Endometrial microvascular endothelial cells (primary cell): ENCODE measurements around the gene ARHGDIG. TPM values are rescaled to one million over a fixed set of nuclear protein-coding genes. Genes with fewer than 3 reads are reported as not detected.

ENCODE experiments used
- in situ Hi-C: cut with HindIII; loops from 2 replicates; pipeline ENCODE4 v1.10.0; 2017; ENCODE audit warnings: low sequenced_read_pairs, low pct_unique_long_range_greater_than_20kb; ENCODE audit errors: inconsistent ontology term
- total RNA-seq: library from RNA; depleted of rRNA; stranded (reverse); fragments of >200 nt; gene quantifications from one replicate; pipeline ENCODE4 v1.2.3, GENCODE V29; 2015; ENCODE audit errors: inconsistent ontology term

The ARHGDIG gene
- total RNA-seq, 1 donor from 2014 or later: not detected

DNA sequence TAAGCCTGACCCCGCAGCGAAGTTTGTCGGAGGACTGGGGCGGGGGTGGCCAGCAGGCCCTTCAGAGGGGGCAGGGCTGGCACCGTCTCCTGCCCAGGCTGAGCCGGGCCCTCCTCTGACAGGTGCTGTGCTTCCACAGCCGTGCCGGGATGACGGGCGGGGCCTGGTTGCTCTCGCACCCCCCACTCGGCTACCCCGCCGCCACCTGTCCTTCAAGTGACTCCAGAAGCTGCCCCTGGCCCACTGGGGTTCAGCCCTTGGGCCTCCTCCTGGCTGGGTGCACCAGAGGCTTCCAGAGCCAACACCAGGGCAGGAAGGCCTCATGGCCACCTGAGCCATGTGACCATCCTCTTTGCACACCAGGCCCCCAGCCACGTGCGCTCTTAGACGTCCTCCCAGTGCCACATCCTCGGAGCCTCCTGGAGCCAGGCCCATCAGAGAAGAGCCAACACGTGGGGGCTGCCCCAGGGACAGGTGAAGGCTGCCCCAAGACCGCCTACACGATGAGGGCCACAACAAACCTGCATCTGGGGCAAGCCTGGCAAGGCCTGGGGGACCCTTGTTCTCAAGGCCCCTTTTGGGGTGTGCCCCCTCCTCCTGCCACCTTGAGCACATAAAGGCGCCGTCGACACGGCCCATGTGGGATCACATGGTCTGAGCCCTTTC lies 9.8 kb downstream of the ARHGDIG start:
- in situ Hi-C loops: no loop called here

DNA sequence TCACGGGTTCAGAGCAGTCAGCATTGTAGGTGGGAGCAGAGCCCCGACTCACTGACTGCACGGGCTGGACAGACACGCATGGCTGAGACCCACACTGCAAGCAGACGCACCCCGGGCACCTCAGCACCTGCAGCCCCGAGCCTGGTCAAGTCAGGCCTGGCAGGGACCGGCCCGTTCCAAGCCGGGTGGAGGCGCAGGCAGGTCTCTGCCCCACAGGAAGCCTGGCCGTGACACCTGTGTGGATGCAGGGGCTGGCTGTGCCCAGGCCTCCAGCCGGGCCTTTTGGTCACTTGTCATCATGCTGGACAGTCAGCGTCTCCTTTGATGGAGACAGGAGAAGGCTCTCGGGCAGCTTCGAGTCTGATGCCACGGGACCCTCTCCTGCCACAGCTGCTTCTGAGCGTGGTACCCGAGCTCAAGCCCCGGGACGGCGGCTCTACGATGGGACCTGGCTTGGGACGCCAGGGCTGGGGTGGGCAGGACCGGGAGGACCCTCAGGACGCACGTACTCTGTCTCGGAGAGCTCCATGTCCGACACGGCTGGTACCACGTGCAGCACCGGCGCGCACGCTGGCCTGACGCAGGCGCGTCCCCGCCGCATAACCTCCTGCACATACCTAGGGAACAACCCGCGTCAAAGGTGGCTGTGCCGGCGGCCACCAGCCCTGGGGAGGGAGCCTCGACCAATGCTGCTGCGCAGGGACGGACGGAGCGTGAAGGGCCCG lies 10.5 kb downstream of the ARHGDIG start:
- in situ Hi-C loops: no loop called here

DNA sequence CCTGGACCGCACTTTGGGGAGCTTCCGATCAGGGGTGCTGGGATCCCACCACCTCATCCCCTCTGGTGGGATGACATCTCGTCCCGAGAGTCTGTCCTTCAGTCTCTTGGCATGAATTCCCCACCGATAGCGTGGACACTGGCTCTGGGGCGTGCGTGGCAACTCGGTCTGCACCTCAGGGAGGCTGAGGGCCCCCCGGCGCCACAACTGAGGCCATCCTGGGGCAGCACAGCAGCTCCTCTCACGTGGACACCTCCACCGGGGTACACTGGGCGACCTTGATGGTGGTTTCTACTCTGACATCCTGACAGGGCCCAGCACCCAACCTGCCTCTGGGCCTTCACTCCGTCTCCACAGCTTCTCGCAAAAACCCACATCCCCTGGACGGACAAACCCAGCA lies 11.1 kb downstream of the ARHGDIG start:
- in situ Hi-C loops: no loop called here

DNA sequence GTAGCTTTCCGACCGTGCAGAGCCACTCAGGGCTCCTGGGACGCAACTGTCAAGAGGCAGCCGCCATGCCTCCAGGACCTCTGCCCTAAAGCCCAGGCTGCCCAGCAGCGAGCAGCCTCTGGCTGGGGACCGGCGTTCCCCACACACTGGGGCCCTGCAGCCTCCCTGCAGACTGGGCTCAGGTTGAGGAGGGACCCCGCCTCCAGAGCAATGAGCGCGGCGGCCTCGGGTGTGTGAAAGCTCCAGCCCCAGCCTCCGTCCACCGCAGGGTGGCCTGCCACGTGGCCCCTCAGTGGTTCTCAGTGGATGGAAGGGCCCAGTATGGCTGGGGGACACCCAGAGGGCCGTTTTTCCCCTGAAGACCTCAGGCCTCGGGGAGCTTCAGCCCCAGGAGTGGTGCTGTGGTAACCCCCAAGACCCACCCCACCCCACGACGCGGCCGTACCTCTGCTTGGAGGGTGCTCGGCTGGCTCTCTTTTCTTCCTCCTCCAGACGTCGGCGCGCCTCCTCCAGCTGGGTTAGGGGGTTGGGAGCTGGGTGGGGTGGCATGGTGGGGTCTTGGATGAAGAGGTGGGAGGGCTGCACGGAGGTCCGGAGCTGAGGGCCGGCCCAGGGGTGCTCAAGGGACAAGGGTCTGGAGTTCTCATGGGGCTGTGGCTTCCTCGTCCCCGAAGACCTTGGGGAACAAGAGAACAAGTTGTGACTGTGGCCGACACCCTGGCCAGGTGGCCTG lies 12.8 kb downstream of the ARHGDIG start:
- in situ Hi-C loops: no loop called here

DNA sequence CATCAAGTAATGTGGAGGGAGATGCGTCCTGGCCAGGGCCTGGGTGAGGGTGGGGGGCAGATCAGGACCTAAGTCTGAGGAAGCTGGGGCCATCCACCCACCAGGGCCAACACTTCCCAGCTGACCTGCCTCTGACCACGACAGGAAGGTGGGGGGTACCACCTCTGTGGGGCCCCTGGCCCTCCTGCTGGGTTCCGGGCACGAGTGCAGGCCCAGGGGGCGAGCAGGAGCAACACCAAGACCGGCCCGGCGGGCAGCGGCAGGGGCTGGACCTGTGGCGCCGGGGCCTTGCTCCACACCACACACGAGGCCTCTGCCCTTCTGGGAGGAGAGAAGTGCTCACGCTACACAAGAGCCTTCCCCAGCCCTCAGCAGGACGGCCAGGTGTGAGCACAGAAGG lies 15.9 kb downstream of the ARHGDIG start:
- in situ Hi-C loops: no loop called here

- in situ Hi-C loops: no loop called here
Observed at GRCh38 chr16:296806-297510, 16.6 kb downstream of the ARHGDIG start.

DNA sequence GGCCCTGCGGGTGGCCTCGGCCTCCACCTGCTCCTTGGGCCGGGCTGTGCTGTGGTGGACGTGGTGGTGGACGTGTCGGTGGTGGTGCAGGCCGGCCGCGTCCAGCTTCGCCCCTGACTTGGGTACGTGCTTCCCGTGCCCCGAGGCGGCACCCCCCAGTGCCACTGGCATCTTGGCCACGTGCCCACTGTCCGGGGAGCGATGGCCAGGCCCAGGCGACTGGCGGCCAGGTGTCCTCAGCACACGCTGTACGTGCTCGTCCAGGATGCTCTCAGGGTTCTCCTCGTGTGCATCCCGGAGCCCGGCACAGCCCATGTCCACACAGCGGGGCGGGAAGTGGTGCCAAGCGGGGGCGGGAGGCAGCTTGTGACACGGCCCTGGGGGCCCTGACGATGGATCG lies 17.4 kb downstream of the ARHGDIG start:
- in situ Hi-C loops: no loop called here

GRCh38 chr16:301235-301634 lies 20.8 kb downstream of the ARHGDIG start:
- in situ Hi-C loops: no loop called here

GRCh38 chr16:301950-302349 lies 21.6 kb downstream of the ARHGDIG start:
- in situ Hi-C loops: no loop called here

GRCh38 chr16:303760-304505 lies 23.5 kb downstream of the ARHGDIG start:
- in situ Hi-C loops: no loop called here

DNA sequence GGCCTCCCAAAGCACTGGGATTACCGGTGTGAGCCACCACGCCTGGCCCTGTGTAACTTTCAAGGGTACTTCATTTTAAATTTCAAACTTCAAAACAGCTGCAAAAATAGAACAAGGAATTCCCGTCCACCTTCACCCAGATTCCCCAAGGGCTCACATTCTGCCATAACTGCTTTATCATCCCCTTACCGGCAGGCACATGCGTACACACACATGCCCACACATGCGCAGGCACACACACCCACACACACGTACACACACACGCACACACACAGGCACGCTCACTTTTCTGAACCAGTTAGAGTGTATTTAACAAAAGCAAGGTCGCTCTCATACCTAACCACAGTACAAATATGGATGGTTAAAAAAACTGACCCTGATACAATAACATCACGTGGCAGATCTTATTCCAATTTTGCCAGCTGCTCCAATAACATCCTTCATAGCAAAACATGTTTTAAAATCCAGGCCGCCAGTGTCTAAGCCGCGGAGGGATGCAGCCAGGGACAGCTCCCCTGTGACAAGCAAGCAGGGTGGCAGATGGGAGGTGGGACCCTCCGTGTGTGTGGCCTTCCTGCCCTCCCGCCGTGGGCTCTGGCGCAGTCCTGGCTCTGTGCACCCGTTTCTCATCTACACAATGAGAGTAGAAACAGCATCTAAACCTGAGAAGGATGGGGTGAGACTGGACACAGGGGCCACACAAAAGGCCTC lies 25.7 kb downstream of the ARHGDIG start:
- in situ Hi-C loops: no loop called here

- in situ Hi-C loops: no loop called here
Observed at GRCh38 chr16:306911-307370, 26.6 kb downstream of the ARHGDIG start.

GRCh38 chr16:307691-308312 lies 27.4 kb downstream of the ARHGDIG start:
- in situ Hi-C loops: no loop called here

GRCh38 chr16:309476-309875 lies 29.1 kb downstream of the ARHGDIG start:
- in situ Hi-C loops: no loop called here

DNA sequence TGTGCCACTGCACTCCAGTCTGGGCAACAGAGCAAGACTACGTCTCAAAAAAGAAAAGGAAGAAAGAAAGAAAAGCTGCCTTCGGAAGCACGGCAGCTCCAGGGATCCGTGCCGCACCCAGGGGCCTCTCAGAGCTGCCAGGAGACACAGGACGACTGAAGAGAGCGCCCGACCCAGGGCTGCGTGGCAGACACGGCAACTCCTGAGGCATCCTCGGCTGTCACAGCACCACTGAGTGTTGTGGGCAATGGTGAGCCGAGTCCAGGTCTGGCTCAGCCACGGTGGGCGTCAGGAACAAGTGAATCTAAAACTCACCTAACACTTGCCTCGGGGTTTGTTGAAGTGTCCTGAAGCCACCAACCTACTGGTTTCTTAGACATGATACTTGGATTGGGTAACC lies 31.3 kb downstream of the ARHGDIG start:
- in situ Hi-C loops: no loop called here

GRCh38 chr16:314351-314750 lies 34.0 kb downstream of the ARHGDIG start:
- in situ Hi-C loops: no loop called here

DNA sequence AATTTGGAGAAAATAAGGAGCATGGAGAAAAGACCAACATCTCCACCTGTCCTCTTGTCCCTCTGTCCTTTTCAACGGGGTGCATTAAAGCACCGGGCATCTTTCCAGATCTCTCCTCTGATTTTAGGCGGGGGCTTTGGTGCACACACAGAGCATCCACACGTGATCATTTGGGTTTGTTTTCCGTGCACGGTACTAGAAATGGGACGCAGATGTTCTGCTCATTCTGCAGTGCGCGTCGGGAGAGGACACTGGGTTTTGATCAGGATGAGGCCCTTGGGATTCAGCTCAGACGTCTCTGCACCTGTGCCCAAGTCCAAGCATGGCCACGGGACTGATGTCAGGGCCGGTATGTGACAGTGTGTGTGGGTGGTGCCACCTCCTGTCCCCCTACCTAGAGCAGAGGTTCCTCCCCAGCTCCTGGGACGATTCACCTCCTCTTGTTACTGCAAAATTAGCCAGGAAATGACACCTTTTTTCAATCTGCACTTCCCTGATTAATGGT lies 34.5 kb downstream of the ARHGDIG start:
- in situ Hi-C loops: no loop called here
